ENCODE results near the gene AQR. TPM values are rescaled to one million over a fixed set of nuclear protein-coding genes. Genes with fewer than 3 reads are reported as not detected.

AQR gene
- total and polyA plus RNA-seq, 2 of the 13 experiments (the other 11 are each of a cell fraction or from before 2014, with no cell fraction given): 18.7 to 31.3 TPM

DNA sequence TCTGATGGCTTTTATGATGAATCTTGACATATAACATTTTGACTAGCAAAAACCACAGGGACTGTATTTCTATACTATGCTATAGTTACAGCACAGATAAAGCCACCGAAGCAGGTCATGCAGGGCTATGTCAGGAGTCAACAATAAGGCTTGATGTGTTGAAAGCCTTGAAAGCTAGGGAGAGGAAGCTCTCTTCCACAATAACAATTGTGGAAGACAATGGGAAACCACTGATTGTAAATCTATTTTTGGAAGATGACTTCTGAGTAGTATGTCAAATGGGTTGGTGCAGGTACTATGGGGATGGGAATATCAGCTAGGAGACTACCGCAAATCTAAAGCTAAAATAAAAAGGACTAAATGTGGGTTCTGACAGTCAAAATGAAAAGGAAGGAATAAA is 4.0 kb upstream of the AQR start:
- no peak for DNase-seq (ENCODE audit: low spot score)
- TF ChIP-seq PLRG1 (conservative IDR thresholded peaks at IDR 0.05): no peak
- no peak for TF ChIP-seq ZBTB7B (CRISPR knock-in tag; IDR thresholded peaks at IDR 0.05)
- no peak for TF ChIP-seq FOXK1 (CRISPR knock-in tag; IDR thresholded peaks at IDR 0.05; ENCODE audit: borderline replicate concordance, low read depth)
- TF ChIP-seq, protein P1, sequence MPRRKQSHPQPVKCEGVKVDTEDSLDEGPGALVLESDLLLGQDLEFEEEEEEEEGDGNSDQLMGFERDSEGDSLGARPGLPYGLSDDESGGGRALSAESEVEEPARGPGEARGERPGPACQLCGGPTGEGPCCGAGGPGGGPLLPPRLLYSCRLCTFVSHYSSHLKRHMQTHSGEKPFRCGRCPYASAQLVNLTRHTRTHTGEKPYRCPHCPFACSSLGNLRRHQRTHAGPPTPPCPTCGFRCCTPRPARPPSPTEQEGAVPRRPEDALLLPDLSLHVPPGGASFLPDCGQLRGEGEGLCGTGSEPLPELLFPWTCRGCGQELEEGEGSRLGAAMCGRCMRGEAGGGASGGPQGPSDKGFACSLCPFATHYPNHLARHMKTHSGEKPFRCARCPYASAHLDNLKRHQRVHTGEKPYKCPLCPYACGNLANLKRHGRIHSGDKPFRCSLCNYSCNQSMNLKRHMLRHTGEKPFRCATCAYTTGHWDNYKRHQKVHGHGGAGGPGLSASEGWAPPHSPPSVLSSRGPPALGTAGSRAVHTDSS (CRISPR knock-in tag; conservative IDR thresholded peaks at IDR 0.05): no peak
- TF ChIP-seq, protein P2, sequence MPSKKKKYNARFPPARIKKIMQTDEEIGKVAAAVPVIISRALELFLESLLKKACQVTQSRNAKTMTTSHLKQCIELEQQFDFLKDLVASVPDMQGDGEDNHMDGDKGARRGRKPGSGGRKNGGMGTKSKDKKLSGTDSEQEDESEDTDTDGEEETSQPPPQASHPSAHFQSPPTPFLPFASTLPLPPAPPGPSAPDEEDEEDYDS (CRISPR knock-in tag; IDR thresholded peaks at IDR 0.05): no peak
- no peak for TF ChIP-seq ZNF496 (CRISPR knock-in tag; IDR thresholded peaks at IDR 0.05; ENCODE audit: insufficient replicate concordance)
- TF ChIP-seq SRSF4 (IDR thresholded peaks at IDR 0.05; ENCODE audit: low read depth, low read length, poor library complexity, severe bottlenecking): no peak
- no peak for TF ChIP-seq ZNF460 (CRISPR knock-in tag; IDR thresholded peaks at IDR 0.05; ENCODE audit: borderline replicate concordance)
- no peak for TF ChIP-seq ZNF143 (CRISPR knock-in tag; IDR thresholded peaks at IDR 0.05)
- WGBS (ENCODE audit: low lambda C conversion rate): 43% methylated on average over 2 of the region's 2 CpGs
- in situ Hi-C loops (cut with HindIII; ENCODE audit: extremely low pct_ligation_motif_present, low pct_unique_long_range_greater_than_20kb) (no loop called here), intact Hi-C loops (cut with micrococcal nuclease; ENCODE audit: unreplicated experiment) (no loop called here)
- H3K4me3 ChIP-seq (replicated peaks in 1 of 3; ENCODE audit: insufficient read depth in 1 of 3, low read depth in 2 of 3, low read length in 3 of 3): no peak overlapping the region
- peaks cover 9% of the 10 kb centered on the region for H3K79me2 ChIP-seq (ENCODE audit: insufficient read depth, low read length)
- H3K36me3 ChIP-seq (replicated peaks in 1 of 2; ENCODE audit: control insufficient read depth in 1 of 2, insufficient read depth in 2 of 2, low read length in 2 of 2): peaks cover 0 to 3% of the 10 kb centered on the region in 2 experiments; a peak in 1 of 5 replicates
- H3K9me3 ChIP-seq (ENCODE audit: low read length): no peaks in the 10 kb centered on the region
- no peak for FAIRE-seq
- H2AFZ ChIP-seq (ENCODE audit: low read length): no peak overlapping the region
- ChIA-PET POLR2A (interaction anchor here (1.2 kb wide), 1 partner anchor 14 kb away, joined by 4 read pairs; the partner anchor contains the start of gene ZNF770), CTCF (ENCODE audit: low intra/inter-chr PET ratio, low total read pairs) (no interaction called here)
- no peaks in the 10 kb centered on the region for H4K20me1 ChIP-seq (ENCODE audit: insufficient read depth, low read length)
- no peak overlapping the region for H3K27ac ChIP-seq (ENCODE audit: extremely low read length, insufficient read depth, low read length)
- no peaks in the 10 kb centered on the region; a peak in 1 of 5 replicates for H3K27me3 ChIP-seq (ENCODE audit: control insufficient read depth in 1 of 2, insufficient read depth in 2 of 2, low read length in 2 of 2)
- no peak overlapping the region for H3K4me2 ChIP-seq (ENCODE audit: low read depth, low read length)
- BruUV-seq (replicated peaks): no TSS peak
- ATAC-seq: no peak
- H3K4me1 ChIP-seq (ENCODE audit: insufficient read depth, low read length): peaks cover 2% of the 10 kb centered on the region; the same call in 1 of the 2 replicates
- H3K9ac ChIP-seq (ENCODE audit: insufficient read depth, low read depth, low read length): no peak overlapping the region
